SKM-1 (cell line): ENCODE measurements around the gene CBFA2T2.
"Not testable (repeated sequence)": the region's sequence is repeated elsewhere in the genome, so short reads cannot be mapped to it uniquely, and the experiment has no call there.

Source experiments
- DNase-seq: peaks from one replicate; lab custom pipeline; 2025; ENCODE audit not compliant: unreplicated experiment; lab: John Stamatoyannopoulos, UW

Gene CBFA2T2

GRCh38 chr20:33545763-33546162 is 55.9 kb downstream of the CBFA2T2 start:
- no peak for DNase-seq

GRCh38 chr20:33549229-33549999 is 59.5 kb downstream of the CBFA2T2 start:
- DNase-seq: no peak

- DNase-seq: no peak
Measured at GRCh38 chr20:33551778-33552177, 61.9 kb downstream of the CBFA2T2 start.

- no peak for DNase-seq
Measured at GRCh38 chr20:33552519-33552918, 62.6 kb downstream of the CBFA2T2 start.

GRCh38 chr20:33553516-33553915 is 63.6 kb downstream of the CBFA2T2 start:
- DNase-seq: no peak

GRCh38 chr20:33554914-33555420 is 65.1 kb downstream of the CBFA2T2 start:
- no peak for DNase-seq

GRCh38 chr20:33555755-33556154 is 65.9 kb downstream of the CBFA2T2 start:
- no peak for DNase-seq

GRCh38 chr20:33556246-33556645 is 66.3 kb downstream of the CBFA2T2 start:
- DNase-seq: no peak

GRCh38 chr20:33558348-33559144 is 68.7 kb downstream of the CBFA2T2 start:
- no peak for DNase-seq

- no peak for DNase-seq
Measured at GRCh38 chr20:33559212-33559611, 69.3 kb downstream of the CBFA2T2 start.

GRCh38 chr20:33560026-33560425 is 70.1 kb downstream of the CBFA2T2 start:
- no peak for DNase-seq

- not testable (repeated sequence) for DNase-seq
Measured at GRCh38 chr20:33561053-33561452, 71.2 kb downstream of the CBFA2T2 start.

- no peak for DNase-seq
Measured at GRCh38 chr20:33561692-33562601, 72.1 kb downstream of the CBFA2T2 start.

- no peak for DNase-seq
Measured at GRCh38 chr20:33563788-33564187, 73.9 kb downstream of the CBFA2T2 start.

GRCh38 chr20:33566781-33567603 is 77.1 kb downstream of the CBFA2T2 start:
- no peak for DNase-seq

- no peak for DNase-seq
Measured at GRCh38 chr20:33567949-33568348, 78.1 kb downstream of the CBFA2T2 start.

GRCh38 chr20:33568378-33568777 is 78.5 kb downstream of the CBFA2T2 start:
- DNase-seq: no peak

- no peak for DNase-seq
Measured at GRCh38 chr20:33568868-33569801, 79.2 kb downstream of the CBFA2T2 start.

- no peak for DNase-seq
Measured at GRCh38 chr20:33569802-33570391, 80.0 kb downstream of the CBFA2T2 start.
